ENCODE results near the gene TRAF2.
"Not testable (repeated sequence)": the region's sequence is repeated elsewhere in the genome, so short reads cannot be mapped to it uniquely, and the experiment has no call there.

GRCh38 chr9:136842380-136842948 is 43.9 kb upstream of the TRAF2 start, which contains the start of gene AJM1:
- TF ChIP-seq CTCF (IDR thresholded peaks at IDR 0.05; ENCODE audit: extremely low read depth in 1 of 2, insufficient read depth in 1 of 2, low read depth in 1 of 2, low read length in 2 of 2): peak; percentile 82 to 94
- not testable (repeated sequence) for TF ChIP-seq MAX (IDR thresholded peaks at IDR 0.05; ENCODE audit: insufficient read depth, insufficient read length); EZH2 (IDR thresholded peaks at IDR 0.05; ENCODE audit: borderline replicate concordance, low read depth, low read length, severe bottlenecking); POLR2A (IDR thresholded peaks at IDR 0.05; ENCODE audit: low read depth, low read length); MYC (IDR thresholded peaks at IDR 0.05; ENCODE audit: low read depth, low read length)
